GM12878 (cell line): ENCODE results near the gene GNL3. TPM values are rescaled to one million over a fixed set of nuclear protein-coding genes. Genes with fewer than 3 reads are reported as not detected.

Experiments used
- CBX5 ChIP-seq: sonication (generic); IDR thresholded peaks from 2 replicates; pipeline ENCODE4 v1.6.1; 2016; ENCODE audit warnings: low read depth, moderate library complexity, mild to moderate bottlenecking, inconsistent platforms
- EGR1 ChIP-seq, 2 experiments: IDR thresholded peaks; 1 replicate in 1 of 2; 2 replicates in 1 of 2; pipeline ENCODE4 v1.6.1; 2011 to 2012; ENCODE audit warnings: low read depth in 2 of 2, low read length in 2 of 2, borderline replicate concordance in 1 of 2, mild to moderate bottlenecking in 1 of 2, moderate library complexity in 1 of 2
- NFIC ChIP-seq: IDR thresholded peaks from 2 replicates; pipeline ENCODE4 v1.6.1; 2012; ENCODE audit warnings: low read depth, mild to moderate bottlenecking, inconsistent platforms, low read length, moderate library complexity
- POLR2AphosphoS2 ChIP-seq: IDR thresholded peaks from 2 replicates; pipeline ENCODE4 v1.6.1; 2011; ENCODE audit warnings: low read depth, mild to moderate bottlenecking, low read length, improper control_type of control experiment, moderate library complexity
- SIX5 ChIP-seq: IDR thresholded peaks from 2 replicates; pipeline ENCODE4 v1.6.1; 2011; ENCODE audit warnings: mild to moderate bottlenecking, low read depth, low read length, moderate library complexity; ENCODE audit not compliant: severe bottlenecking
- SMARCA5 ChIP-seq: fragments of 450-650 bp; IDR thresholded peaks from 2 replicates; pipeline ENCODE4 v1.6.1; 2017; ENCODE audit warnings: mild to moderate bottlenecking
- SRF ChIP-seq, 2 experiments: IDR thresholded peaks; 2 replicates each; pipeline ENCODE4 v1.6.1; 2011; ENCODE audit warnings: low read depth in 2 of 2, low read length in 2 of 2, mild to moderate bottlenecking in 1 of 2, moderate library complexity in 1 of 2
- SUZ12 ChIP-seq: fragments of 200-600 bp; sonication (generic); IDR thresholded peaks from one replicate; pipeline ENCODE4 v1.6.1; 2018; ENCODE audit warnings: antibody characterized with exemption, mild to moderate bottlenecking; ENCODE audit not compliant: unreplicated experiment
- ZNF217 ChIP-seq: fragments of 450-650 bp; IDR thresholded peaks from 2 replicates; pipeline ENCODE4 v1.6.1; 2017; ENCODE audit warnings: antibody characterized with exemption, mild to moderate bottlenecking
- polyA plus RNA-seq, 11 experiments: library from polyadenylated mRNA; depleted of rRNA in 4 of 11; unstranded in 6 of 11; stranded (reverse) in 5 of 11; fragments of >200 nt; fragmentation: Nextera tagmentation in 4 of 11; fragmentation: Illumina TruSeq in 1 of 11; extraction: Ambion mirVana in 4 of 11; extraction: Trizol in 1 of 11; gene quantifications; 1 replicate in 1 of 11; 2 replicates in 10 of 11; pipeline versions ENCODE4 v1.2.1 to v1.2.3, GENCODE V29; 2011 to 2016; ENCODE audit warnings: inconsistent platforms in 2 of 11, missing spikeins in 2 of 11, low read depth in 1 of 11
- total RNA-seq, 4 experiments: library from RNA; depleted of rRNA in 3 of 4; stranded (reverse); fragments of >200 nt in 3 of 4; fragmentation: Illumina TruSeq in 1 of 4; extraction: Trizol in 1 of 4; gene quantifications; 2 replicates each; pipeline versions ENCODE4 v1.2.1 to v1.2.3, GENCODE V29; 2013 to 2021
- TF ChIP-seq, protein P1 (sequence below): fragments of 450-650 bp; IDR thresholded peaks from 2 replicates; pipeline ENCODE4 v1.6.1; 2017; ENCODE audit warnings: mild to moderate bottlenecking, moderate library complexity
- TF ChIP-seq, protein P2 (sequence below), 3 experiments: IDR thresholded peaks in 2 of 3; conservative IDR thresholded peaks in 1 of 3; 2 replicates each; pipeline ENCODE4 v1.5.1; 2011; ENCODE audit warnings: low read depth in 3 of 3, low read length in 3 of 3, mild to moderate bottlenecking in 3 of 3, control low read depth in 2 of 3, moderate library complexity in 2 of 3, inconsistent platforms in 1 of 3, mixed read lengths in 1 of 3; ENCODE audit not compliant: control insufficient read depth in 2 of 3, insufficient read depth in 1 of 3; ENCODE audit errors: extremely low read depth in 1 of 3
- TF ChIP-seq, protein P3 (sequence below): IDR thresholded peaks from 2 replicates; pipeline ENCODE4 v1.6.1; 2012; ENCODE audit warnings: low read depth, low read length, improper control_type of control experiment
- TF ChIP-seq, protein P4 (sequence below): fragments of 450-650 bp; IDR thresholded peaks from 2 replicates; pipeline ENCODE4 v1.6.1; 2017; ENCODE audit warnings: mild to moderate bottlenecking, moderate library complexity
- TF ChIP-seq, protein P5 (sequence below): fragments of 450-650 bp; IDR thresholded peaks from 2 replicates; pipeline ENCODE4 v1.6.1; 2017; ENCODE audit warnings: borderline replicate concordance
- TF ChIP-seq, protein P6 (sequence below): IDR thresholded peaks from 2 replicates; pipeline ENCODE4 v1.6.1; 2012; ENCODE audit warnings: low read depth, low read length, improper control_type of control experiment

Gene GNL3
- total and polyA plus RNA-seq, 10 of the 15 experiments (the other 5 are each of a cell fraction or from before 2014, with no cell fraction given) = 172 to 368 (median 257) TPM

DNA sequence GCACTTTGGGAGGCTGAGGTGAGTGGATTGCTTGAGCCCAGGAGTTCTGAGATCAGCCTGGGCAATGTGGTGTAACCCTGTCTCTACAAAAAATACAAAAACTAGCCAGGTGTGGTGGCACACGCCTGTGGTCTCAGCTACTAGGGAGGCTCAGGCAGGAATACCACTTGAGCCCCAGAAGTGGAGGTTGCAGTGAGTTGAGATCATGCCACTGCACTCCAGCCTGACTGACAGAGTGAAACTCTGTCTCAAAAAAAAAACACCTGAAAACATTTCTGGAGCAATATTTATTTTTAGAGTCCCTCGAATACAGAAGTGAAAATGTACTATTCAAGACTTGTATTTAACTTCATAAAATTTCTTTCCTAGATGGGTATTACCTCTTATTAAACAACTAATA lies 24.7 kb downstream of the GNL3 start (continued):
- TF ChIP-seq, protein P1, sequence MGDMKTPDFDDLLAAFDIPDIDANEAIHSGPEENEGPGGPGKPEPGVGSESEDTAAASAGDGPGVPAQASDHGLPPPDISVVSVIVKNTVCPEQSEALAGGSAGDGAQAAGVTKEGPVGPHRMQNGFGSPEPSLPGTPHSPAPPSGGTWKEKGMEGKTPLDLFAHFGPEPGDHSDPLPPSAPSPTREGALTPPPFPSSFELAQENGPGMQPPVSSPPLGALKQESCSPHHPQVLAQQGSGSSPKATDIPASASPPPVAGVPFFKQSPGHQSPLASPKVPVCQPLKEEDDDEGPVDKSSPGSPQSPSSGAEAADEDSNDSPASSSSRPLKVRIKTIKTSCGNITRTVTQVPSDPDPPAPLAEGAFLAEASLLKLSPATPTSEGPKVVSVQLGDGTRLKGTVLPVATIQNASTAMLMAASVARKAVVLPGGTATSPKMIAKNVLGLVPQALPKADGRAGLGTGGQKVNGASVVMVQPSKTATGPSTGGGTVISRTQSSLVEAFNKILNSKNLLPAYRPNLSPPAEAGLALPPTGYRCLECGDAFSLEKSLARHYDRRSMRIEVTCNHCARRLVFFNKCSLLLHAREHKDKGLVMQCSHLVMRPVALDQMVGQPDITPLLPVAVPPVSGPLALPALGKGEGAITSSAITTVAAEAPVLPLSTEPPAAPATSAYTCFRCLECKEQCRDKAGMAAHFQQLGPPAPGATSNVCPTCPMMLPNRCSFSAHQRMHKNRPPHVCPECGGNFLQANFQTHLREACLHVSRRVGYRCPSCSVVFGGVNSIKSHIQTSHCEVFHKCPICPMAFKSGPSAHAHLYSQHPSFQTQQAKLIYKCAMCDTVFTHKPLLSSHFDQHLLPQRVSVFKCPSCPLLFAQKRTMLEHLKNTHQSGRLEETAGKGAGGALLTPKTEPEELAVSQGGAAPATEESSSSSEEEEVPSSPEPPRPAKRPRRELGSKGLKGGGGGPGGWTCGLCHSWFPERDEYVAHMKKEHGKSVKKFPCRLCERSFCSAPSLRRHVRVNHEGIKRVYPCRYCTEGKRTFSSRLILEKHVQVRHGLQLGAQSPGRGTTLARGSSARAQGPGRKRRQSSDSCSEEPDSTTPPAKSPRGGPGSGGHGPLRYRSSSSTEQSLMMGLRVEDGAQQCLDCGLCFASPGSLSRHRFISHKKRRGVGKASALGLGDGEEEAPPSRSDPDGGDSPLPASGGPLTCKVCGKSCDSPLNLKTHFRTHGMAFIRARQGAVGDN = no peak
- TF ChIP-seq SIX5 (no peak), EGR1 (IDR thresholded peaks at IDR 0.05; ENCODE audit: borderline replicate concordance in 1 of 2, low read depth in 2 of 2, low read length in 2 of 2) (no peak), SUZ12 (no peak), SMARCA5 (peak; percentile 90), CBX5 (peak; percentile 86; the same call in 1 of the 2 replicates), POLR2AphosphoS2 (no peak), ZNF217 (peak; percentile 40; the same call in 1 of the 2 replicates), SRF (IDR thresholded peaks at IDR 0.05; ENCODE audit: low read depth in 2 of 2, low read length in 2 of 2) (no peak), NFIC (no peak)
- TF ChIP-seq, protein P2, sequence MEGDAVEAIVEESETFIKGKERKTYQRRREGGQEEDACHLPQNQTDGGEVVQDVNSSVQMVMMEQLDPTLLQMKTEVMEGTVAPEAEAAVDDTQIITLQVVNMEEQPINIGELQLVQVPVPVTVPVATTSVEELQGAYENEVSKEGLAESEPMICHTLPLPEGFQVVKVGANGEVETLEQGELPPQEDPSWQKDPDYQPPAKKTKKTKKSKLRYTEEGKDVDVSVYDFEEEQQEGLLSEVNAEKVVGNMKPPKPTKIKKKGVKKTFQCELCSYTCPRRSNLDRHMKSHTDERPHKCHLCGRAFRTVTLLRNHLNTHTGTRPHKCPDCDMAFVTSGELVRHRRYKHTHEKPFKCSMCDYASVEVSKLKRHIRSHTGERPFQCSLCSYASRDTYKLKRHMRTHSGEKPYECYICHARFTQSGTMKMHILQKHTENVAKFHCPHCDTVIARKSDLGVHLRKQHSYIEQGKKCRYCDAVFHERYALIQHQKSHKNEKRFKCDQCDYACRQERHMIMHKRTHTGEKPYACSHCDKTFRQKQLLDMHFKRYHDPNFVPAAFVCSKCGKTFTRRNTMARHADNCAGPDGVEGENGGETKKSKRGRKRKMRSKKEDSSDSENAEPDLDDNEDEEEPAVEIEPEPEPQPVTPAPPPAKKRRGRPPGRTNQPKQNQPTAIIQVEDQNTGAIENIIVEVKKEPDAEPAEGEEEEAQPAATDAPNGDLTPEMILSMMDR (IDR thresholded peaks at IDR 0.05 in 2 of 3, conservative IDR thresholded peaks at IDR 0.05 in 1 of 3; ENCODE audit: control insufficient read depth in 2 of 3, extremely low read depth in 1 of 3, insufficient read depth in 1 of 3, low read depth in 3 of 3, low read length in 3 of 3) = no peak
- TF ChIP-seq, protein P3, sequence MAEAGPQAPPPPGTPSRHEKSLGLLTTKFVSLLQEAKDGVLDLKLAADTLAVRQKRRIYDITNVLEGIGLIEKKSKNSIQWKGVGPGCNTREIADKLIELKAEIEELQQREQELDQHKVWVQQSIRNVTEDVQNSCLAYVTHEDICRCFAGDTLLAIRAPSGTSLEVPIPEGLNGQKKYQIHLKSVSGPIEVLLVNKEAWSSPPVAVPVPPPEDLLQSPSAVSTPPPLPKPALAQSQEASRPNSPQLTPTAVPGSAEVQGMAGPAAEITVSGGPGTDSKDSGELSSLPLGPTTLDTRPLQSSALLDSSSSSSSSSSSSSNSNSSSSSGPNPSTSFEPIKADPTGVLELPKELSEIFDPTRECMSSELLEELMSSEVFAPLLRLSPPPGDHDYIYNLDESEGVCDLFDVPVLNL = no peak
- TF ChIP-seq, protein P4, sequence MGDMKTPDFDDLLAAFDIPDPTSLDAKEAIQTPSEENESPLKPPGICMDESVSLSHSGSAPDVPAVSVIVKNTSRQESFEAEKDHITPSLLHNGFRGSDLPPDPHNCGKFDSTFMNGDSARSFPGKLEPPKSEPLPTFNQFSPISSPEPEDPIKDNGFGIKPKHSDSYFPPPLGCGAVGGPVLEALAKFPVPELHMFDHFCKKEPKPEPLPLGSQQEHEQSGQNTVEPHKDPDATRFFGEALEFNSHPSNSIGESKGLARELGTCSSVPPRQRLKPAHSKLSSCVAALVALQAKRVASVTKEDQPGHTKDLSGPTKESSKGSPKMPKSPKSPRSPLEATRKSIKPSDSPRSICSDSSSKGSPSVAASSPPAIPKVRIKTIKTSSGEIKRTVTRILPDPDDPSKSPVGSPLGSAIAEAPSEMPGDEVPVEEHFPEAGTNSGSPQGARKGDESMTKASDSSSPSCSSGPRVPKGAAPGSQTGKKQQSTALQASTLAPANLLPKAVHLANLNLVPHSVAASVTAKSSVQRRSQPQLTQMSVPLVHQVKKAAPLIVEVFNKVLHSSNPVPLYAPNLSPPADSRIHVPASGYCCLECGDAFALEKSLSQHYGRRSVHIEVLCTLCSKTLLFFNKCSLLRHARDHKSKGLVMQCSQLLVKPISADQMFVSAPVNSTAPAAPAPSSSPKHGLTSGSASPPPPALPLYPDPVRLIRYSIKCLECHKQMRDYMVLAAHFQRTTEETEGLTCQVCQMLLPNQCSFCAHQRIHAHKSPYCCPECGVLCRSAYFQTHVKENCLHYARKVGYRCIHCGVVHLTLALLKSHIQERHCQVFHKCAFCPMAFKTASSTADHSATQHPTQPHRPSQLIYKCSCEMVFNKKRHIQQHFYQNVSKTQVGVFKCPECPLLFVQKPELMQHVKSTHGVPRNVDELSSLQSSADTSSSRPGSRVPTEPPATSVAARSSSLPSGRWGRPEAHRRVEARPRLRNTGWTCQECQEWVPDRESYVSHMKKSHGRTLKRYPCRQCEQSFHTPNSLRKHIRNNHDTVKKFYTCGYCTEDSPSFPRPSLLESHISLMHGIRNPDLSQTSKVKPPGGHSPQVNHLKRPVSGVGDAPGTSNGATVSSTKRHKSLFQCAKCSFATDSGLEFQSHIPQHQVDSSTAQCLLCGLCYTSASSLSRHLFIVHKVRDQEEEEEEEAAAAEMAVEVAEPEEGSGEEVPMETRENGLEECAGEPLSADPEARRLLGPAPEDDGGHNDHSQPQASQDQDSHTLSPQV = no peak
- TF ChIP-seq, protein P5, sequence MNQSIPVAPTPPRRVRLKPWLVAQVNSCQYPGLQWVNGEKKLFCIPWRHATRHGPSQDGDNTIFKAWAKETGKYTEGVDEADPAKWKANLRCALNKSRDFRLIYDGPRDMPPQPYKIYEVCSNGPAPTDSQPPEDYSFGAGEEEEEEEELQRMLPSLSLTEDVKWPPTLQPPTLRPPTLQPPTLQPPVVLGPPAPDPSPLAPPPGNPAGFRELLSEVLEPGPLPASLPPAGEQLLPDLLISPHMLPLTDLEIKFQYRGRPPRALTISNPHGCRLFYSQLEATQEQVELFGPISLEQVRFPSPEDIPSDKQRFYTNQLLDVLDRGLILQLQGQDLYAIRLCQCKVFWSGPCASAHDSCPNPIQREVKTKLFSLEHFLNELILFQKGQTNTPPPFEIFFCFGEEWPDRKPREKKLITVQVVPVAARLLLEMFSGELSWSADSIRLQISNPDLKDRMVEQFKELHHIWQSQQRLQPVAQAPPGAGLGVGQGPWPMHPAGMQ = no peak
- TF ChIP-seq, protein P6, sequence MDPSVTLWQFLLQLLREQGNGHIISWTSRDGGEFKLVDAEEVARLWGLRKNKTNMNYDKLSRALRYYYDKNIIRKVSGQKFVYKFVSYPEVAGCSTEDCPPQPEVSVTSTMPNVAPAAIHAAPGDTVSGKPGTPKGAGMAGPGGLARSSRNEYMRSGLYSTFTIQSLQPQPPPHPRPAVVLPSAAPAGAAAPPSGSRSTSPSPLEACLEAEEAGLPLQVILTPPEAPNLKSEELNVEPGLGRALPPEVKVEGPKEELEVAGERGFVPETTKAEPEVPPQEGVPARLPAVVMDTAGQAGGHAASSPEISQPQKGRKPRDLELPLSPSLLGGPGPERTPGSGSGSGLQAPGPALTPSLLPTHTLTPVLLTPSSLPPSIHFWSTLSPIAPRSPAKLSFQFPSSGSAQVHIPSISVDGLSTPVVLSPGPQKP = no peak
